ENCODE results near the gene CYB561D2. TPM values are rescaled to one million over a fixed set of nuclear protein-coding genes. Genes with fewer than 3 reads are reported as not detected.

CYB561D2 gene
- total and polyA plus RNA-seq, 7 donors: 6.8 to 46.0 (median 10.8) TPM

- H3K27me3 ChIP-seq: no peaks in the 10 kb centered on the region
- H3K36me3 ChIP-seq: peaks cover 0 to 45% (median 6%) of the 10 kb centered on the region in 4 donors
- no peak for DNase-seq
- peak overlapping the region in 2 of 4 donors; percentile 31 to 45 for H3K27ac ChIP-seq
- no peaks in the 10 kb centered on the region for H3K9me3 ChIP-seq
- intact Hi-C loops (cut with DNase I): no loop called here
- 82 to 85% methylated on average over 11 of the region's 11 CpGs for WGBS, 2 donors
- no peak overlapping the region for H3K4me3 ChIP-seq
- TF ChIP-seq POLR2A (IDR thresholded peaks at IDR 0.05): no peak
- TF ChIP-seq POLR2AphosphoS5 (IDR thresholded peaks at IDR 0.05): no peak
- no peak for TF ChIP-seq CTCF (IDR thresholded peaks at IDR 0.05)
- TF ChIP-seq EP300 (IDR thresholded peaks at IDR 0.05): no peak
- peaks cover 0 to 56% (median 52%) of the 10 kb centered on the region in 4 donors for H3K4me1 ChIP-seq
These were observed 32.5 kb upstream of the CYB561D2 start for GRCh38 chr3:50318163-50318562.

- Histone ChIP-seq H3K36me3 (peaks cover 0 to 45% (median 6%) of the 10 kb centered on the region in 4 donors), H3K27ac (peak overlapping the region in 2 of 4 donors; percentile 13 to 30), H3K27me3 (no peaks in the 10 kb centered on the region), H3K4me3 (no peak overlapping the region), H3K9me3 (no peaks in the 10 kb centered on the region), H3K4me1 (peaks cover 0 to 56% (median 52%) of the 10 kb centered on the region in 4 donors)
- no peak for DNase-seq
- 73 to 75% methylated on average over 10 of the region's 10 CpGs for WGBS, 2 donors
- TF ChIP-seq EP300 (IDR thresholded peaks at IDR 0.05) (no peak), POLR2A (IDR thresholded peaks at IDR 0.05) (no peak), POLR2AphosphoS5 (IDR thresholded peaks at IDR 0.05) (no peak), CTCF (IDR thresholded peaks at IDR 0.05) (no peak)
- intact Hi-C loops (cut with DNase I): no loop called here
These were observed 32.0 kb upstream of the CYB561D2 start for GRCh38 chr3:50318615-50319014.

GRCh38 chr3:50319181-50319893 is 31.3 kb upstream of the CYB561D2 start:
- Histone ChIP-seq H3K36me3 (peaks cover 0 to 45% (median 6%) of the 10 kb centered on the region in 4 donors), H3K27ac (peak overlapping the region in 3 of 4 donors; percentile 13 to 92 (median 30)), H3K4me3 (peak overlapping the region in 2 of 4 donors; percentile 72 to 84), H3K4me1 (peaks cover 0 to 61% (median 55%) of the 10 kb centered on the region in 4 donors), H3K9me3 (no peaks in the 10 kb centered on the region), H3K27me3 (no peaks in the 10 kb centered on the region)
- intact Hi-C loops (cut with DNase I): no loop called here
- 90 to 91% methylated on average over 16 of the region's 16 CpGs for WGBS, 2 donors
- DNase-seq: no peak
- TF ChIP-seq POLR2AphosphoS5 (IDR thresholded peaks at IDR 0.05): no peak
- TF ChIP-seq POLR2A (IDR thresholded peaks at IDR 0.05): no peak
- no peak for TF ChIP-seq EP300 (IDR thresholded peaks at IDR 0.05)
- no peak for TF ChIP-seq CTCF (IDR thresholded peaks at IDR 0.05)

GRCh38 chr3:50319894-50320625 is 30.6 kb upstream of the CYB561D2 start:
- intact Hi-C loops (cut with DNase I): loop anchor here (2.0 to 10.0 kb wide), 3 partner anchors 21 to 1065 kb away; partner anchors contain the start of genes GNAT1, HYAL3, MANF and NAA80
- Histone ChIP-seq H3K4me1 (peaks cover 0 to 66% (median 59%) of the 10 kb centered on the region in 4 donors), H3K9me3 (no peaks in the 10 kb centered on the region), H3K4me3 (peak overlapping the region; percentile 58 to 84 (median 75)), H3K27ac (peak overlapping the region; percentile 88 to 92 (median 92)), H3K36me3 (peaks cover 0 to 48% (median 6%) of the 10 kb centered on the region in 4 donors), H3K27me3 (no peaks in the 10 kb centered on the region)
- DNase-seq: no peak
- TF ChIP-seq POLR2A (IDR thresholded peaks at IDR 0.05) (no peak), CTCF (IDR thresholded peaks at IDR 0.05) (no peak), POLR2AphosphoS5 (IDR thresholded peaks at IDR 0.05) (no peak), EP300 (IDR thresholded peaks at IDR 0.05) (no peak)
- 84 to 87% methylated on average over 29 of the region's 29 CpGs for WGBS, 2 donors
